H1 (cell line): ENCODE data around the gene ALOX15B.

ENCODE experiments used
- GABPA ChIP-seq: IDR thresholded peaks from 2 replicates; pipeline ENCODE4 v1.6.1; 2011; ENCODE audit warnings: mild to moderate bottlenecking, low read length, moderate library complexity, borderline replicate concordance; ENCODE audit not compliant: insufficient read depth
- JUN ChIP-seq: IDR thresholded peaks from 2 replicates; pipeline ENCODE4 v1.6.1; 2011; ENCODE audit warnings: low read depth, mild to moderate bottlenecking, improper control_type of control experiment, low read length
- MAFK ChIP-seq: IDR thresholded peaks from 2 replicates; pipeline ENCODE4 v1.6.1; 2012; ENCODE audit warnings: low read depth, mild to moderate bottlenecking, improper control_type of control experiment, low read length
- POLR2A ChIP-seq, 2 experiments: IDR thresholded peaks; 1 replicate in 1 of 2; 2 replicates in 1 of 2; pipeline ENCODE4 v1.6.1; 2011; ENCODE audit warnings: low read depth in 2 of 2, low read length in 2 of 2, mild to moderate bottlenecking in 2 of 2; ENCODE audit errors: control extremely low read depth in 1 of 2
- POLR2AphosphoS5 ChIP-seq: IDR thresholded peaks from 2 replicates; pipeline ENCODE4 v1.6.1; 2011; ENCODE audit warnings: low read depth, low read length
- RAD21 ChIP-seq, 2 experiments: IDR thresholded peaks in 1 of 2; conservative IDR thresholded peaks in 1 of 2; 2 replicates each; pipeline ENCODE4 v1.6.1; 2011; ENCODE audit warnings: low read depth in 2 of 2, low read length in 2 of 2, improper control_type of control experiment in 1 of 2, inconsistent platforms in 1 of 2, mild to moderate bottlenecking in 1 of 2, moderate library complexity in 1 of 2
- RXRA ChIP-seq: IDR thresholded peaks from 2 replicates; pipeline ENCODE4 v1.6.1; 2011; ENCODE audit warnings: low read depth, mild to moderate bottlenecking, low read length, moderate library complexity; ENCODE audit not compliant: insufficient read depth
- TBP ChIP-seq: IDR thresholded peaks from 2 replicates; pipeline ENCODE4 v1.6.1; 2011; ENCODE audit warnings: low read depth, low read length, improper control_type of control experiment
- TEAD4 ChIP-seq: IDR thresholded peaks from 2 replicates; pipeline ENCODE4 v1.6.1; 2012; ENCODE audit warnings: low read depth, low read length, inconsistent platforms, mixed read lengths
- ZNF274 ChIP-seq: IDR thresholded peaks from 2 replicates; pipeline ENCODE4 v1.7.0; 2012; ENCODE audit warnings: low read length, borderline replicate concordance; ENCODE audit errors: extremely low read depth
- TF ChIP-seq, protein P1 (sequence below), 3 experiments: IDR thresholded peaks; 1 replicate in 2 of 3; 2 replicates in 1 of 3; pipeline versions ENCODE4 v1.5.1 to v1.6.1; 2011; ENCODE audit warnings: low read length in 3 of 3, mild to moderate bottlenecking in 3 of 3, inconsistent platforms in 2 of 3, low read depth in 1 of 3, moderate library complexity in 1 of 3; ENCODE audit not compliant: insufficient read depth in 1 of 3; ENCODE audit errors: control extremely low read depth in 1 of 3

DNA sequence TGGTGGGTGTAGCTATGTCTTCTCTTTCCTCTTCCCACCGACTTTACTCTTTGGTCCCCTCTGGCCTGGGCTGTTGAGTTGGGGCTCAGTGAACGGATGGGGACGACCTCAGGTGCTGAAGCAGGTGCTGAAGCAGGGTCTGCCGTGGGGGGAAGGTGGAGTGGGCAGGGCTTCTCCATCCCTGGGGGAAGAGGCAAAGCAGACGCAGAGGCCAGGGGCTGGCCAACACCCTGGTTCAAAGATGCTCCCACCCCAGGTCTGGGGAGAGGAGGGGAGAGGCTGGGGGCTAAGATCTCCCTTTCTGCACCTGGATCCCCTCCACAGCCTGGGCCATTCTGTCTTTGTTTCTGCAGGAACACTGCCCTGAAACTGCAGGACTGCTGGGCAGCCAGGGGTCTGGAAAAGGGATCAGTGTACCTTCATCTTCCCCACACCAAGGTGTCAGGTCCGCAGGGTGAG is 25.7 kb downstream of the ALOX15B start:
- no peak for TF ChIP-seq POLR2A (IDR thresholded peaks at IDR 0.05; ENCODE audit: control extremely low read depth in 1 of 2, low read depth in 2 of 2, low read length in 2 of 2)
- TF ChIP-seq TBP: no peak
- TF ChIP-seq, protein P1, sequence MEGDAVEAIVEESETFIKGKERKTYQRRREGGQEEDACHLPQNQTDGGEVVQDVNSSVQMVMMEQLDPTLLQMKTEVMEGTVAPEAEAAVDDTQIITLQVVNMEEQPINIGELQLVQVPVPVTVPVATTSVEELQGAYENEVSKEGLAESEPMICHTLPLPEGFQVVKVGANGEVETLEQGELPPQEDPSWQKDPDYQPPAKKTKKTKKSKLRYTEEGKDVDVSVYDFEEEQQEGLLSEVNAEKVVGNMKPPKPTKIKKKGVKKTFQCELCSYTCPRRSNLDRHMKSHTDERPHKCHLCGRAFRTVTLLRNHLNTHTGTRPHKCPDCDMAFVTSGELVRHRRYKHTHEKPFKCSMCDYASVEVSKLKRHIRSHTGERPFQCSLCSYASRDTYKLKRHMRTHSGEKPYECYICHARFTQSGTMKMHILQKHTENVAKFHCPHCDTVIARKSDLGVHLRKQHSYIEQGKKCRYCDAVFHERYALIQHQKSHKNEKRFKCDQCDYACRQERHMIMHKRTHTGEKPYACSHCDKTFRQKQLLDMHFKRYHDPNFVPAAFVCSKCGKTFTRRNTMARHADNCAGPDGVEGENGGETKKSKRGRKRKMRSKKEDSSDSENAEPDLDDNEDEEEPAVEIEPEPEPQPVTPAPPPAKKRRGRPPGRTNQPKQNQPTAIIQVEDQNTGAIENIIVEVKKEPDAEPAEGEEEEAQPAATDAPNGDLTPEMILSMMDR (IDR thresholded peaks at IDR 0.05; ENCODE audit: control extremely low read depth in 1 of 3, insufficient read depth in 1 of 3, low read depth in 1 of 3, low read length in 3 of 3): no peak
- TF ChIP-seq RAD21 (IDR thresholded peaks at IDR 0.05 in 1 of 2, conservative IDR thresholded peaks at IDR 0.05 in 1 of 2; ENCODE audit: low read depth in 2 of 2, low read length in 2 of 2): no peak
- no peak for TF ChIP-seq ZNF274
- no peak for TF ChIP-seq POLR2AphosphoS5
- TF ChIP-seq GABPA: no peak
- TF ChIP-seq RXRA: no peak
- no peak for TF ChIP-seq JUN
- TF ChIP-seq MAFK: no peak
- no peak for TF ChIP-seq TEAD4
